Kidney epithelial cell (primary cell): ENCODE measurements around the gene AFF3. TPM values are rescaled to one million over a fixed set of nuclear protein-coding genes. Genes with fewer than 3 reads are reported as not detected.

ENCODE experiments used
- DNase-seq: peaks from one replicate; pipeline ENCODE4 v3.0.0-alpha.2; 2010; ENCODE audit warnings: low read depth
- H3K27me3 ChIP-seq: 2 replicates; pipeline ENCODE4 v1.6.0; 2011; ENCODE audit warnings: low read length; ENCODE audit not compliant: control insufficient read depth, insufficient read depth
- H3K36me3 ChIP-seq: 2 replicates; pipeline ENCODE4 v1.5.1; 2011; ENCODE audit warnings: low read length; ENCODE audit not compliant: control insufficient read depth, insufficient read depth
- H3K4me3 ChIP-seq: 2 replicates; pipeline ENCODE4 v1.5.1; 2011; ENCODE audit warnings: low read depth, mild to moderate bottlenecking, control low read depth, low read length
- CTCF ChIP-seq: IDR thresholded peaks from 2 replicates; pipeline ENCODE4 v1.5.1; 2011; ENCODE audit warnings: mild to moderate bottlenecking, moderate library complexity, low read length, control low read depth, inconsistent platforms; ENCODE audit not compliant: insufficient read depth, poor library complexity, severe bottlenecking
- total RNA-seq: library from RNA; depleted of rRNA; stranded (reverse); fragments of >200 nt; gene quantifications from 2 replicates; pipeline ENCODE4 v1.2.3, GENCODE V29; 2015

AFF3 gene
- total RNA-seq, 1 donor from 2014 or later, result 13.9 TPM

DNA sequence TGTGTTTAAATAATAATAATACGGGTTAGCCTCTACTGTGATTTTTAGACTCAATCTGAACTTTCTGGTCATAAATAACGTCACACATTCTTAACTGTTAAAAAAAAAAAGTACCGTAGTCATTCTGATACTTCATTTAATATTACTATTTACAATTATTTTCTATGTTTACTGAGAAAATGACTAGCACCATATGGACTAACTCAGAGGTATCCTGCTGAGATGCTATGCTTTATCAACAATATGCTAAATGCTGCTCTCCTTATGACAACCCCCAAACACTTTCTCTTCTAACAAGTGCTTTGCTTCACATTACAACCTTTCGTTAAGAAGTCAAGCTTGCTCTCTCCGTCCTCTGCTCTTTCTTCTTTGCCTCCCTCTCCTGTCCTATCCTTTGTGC lies 182.1 kb downstream of the AFF3 start:
- no peak for TF ChIP-seq CTCF
- no peak for DNase-seq
- Histone ChIP-seq H3K27me3 (no peaks in the 10 kb centered on the region), H3K4me3 (no peak overlapping the region), H3K36me3 (no peaks in the 10 kb centered on the region)

DNA sequence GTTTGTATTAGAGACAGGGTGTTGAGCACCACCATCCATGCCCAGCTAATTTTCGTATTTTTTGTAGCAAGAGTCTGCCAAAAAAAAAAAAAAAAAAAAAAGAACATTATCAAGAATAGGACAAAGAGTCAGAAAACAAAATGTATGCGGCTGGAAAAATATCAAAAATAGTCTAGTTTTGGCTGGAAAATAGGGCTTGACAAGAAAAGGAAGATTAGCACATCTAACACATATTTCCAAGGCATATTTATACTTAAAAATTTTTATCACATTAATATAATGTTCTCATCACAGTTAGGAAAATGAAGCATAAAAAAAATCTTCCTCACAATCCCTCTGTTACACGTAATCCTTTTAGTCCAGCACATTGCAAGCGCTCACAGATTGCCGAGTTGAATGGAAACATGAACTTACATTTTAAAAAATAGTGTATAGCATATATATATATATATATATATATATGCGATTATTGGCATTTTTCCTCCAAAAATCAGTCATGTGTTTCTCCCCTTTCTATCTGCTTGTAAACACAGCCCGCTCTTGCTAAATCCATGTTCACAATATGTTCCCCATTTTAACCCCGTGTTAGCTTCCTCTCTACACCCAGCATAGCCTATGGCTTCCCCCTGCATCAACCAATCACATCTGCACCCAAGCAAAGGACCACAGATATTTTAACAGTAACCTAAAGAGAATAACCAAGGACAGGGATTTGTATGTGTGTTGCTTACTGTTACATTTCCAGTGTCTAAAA lies 183.0 kb downstream of the AFF3 start:
- TF ChIP-seq CTCF, result no peak
- Histone ChIP-seq H3K27me3 (no peaks in the 10 kb centered on the region), H3K4me3 (no peak overlapping the region), H3K36me3 (no peaks in the 10 kb centered on the region)
- no peak for DNase-seq

GRCh38 chr2:99957332-99958133 lies 184.9 kb downstream of the AFF3 start:
- no peak overlapping the region for H3K4me3 ChIP-seq
- no peaks in the 10 kb centered on the region for H3K27me3 ChIP-seq
- no peak for DNase-seq
- TF ChIP-seq CTCF, result no peak
- H3K36me3 ChIP-seq, result no peaks in the 10 kb centered on the region

DNA sequence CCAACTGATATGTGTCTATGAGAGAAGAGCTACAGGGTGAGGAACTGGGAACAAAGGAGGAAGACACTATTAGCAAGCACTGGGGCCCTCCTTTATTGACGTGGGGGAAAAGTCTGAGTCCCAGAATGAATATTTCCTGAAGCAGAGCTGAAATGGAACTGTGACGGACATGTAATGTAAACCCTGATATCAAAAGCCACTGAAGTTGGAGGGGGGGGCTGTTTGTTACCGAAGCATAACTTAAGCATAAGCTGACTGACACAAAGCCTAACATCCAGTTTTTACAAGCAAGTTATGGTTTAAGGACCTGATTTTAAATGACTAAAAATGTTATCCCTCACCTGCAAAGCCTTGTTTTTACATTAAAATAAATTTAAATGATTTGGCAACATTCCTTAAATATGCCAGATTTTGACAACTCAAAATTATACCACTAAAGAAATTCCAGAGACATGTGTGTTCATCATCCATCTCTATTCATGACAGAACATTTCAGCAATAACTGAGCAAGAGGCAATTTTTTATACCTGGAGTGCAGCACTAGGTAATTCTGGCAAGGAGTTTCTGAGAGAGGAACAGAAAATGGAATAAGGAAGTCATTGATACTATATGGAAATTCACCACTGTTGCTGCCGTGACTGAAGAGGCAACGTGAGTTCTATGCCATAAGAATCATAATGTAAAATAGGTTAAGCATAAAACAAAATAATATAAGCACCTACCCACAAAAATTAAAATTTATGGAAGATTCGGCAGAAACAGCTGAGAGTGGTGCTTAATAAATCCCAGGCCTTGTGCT lies 186.0 kb downstream of the AFF3 start:
- H3K27me3 ChIP-seq, result no peaks in the 10 kb centered on the region
- TF ChIP-seq CTCF, result no peak
- no peak overlapping the region for H3K4me3 ChIP-seq
- H3K36me3 ChIP-seq, result no peaks in the 10 kb centered on the region
- DNase-seq, result no peak

DNA sequence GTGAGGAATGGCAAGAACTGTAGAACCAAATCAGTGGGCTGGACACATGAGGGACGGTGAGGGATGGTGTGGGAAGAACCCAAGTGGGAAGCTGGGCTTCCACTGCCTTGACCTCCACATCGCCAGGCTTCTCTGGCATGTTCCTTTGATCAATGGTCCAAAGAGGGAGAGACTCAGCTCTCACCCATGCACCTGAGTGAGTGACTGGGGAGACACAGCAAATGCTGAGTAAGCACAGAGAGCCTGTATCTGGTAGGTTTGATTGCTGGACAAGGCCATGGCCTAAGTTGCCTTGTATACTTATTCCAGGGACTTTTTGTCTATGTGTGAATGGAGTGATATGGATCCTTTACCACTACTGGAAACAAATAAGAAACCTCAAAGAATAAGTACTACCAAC lies 188.6 kb downstream of the AFF3 start:
- DNase-seq, result no peak
- TF ChIP-seq CTCF, result no peak
- Histone ChIP-seq H3K27me3 (no peaks in the 10 kb centered on the region), H3K36me3 (no peaks in the 10 kb centered on the region), H3K4me3 (no peak overlapping the region)
